ENCODE results near the gene MIER1.

GRCh38 chr1:66917476-66917875 is 7.3 kb upstream of the MIER1 start:
- TF ChIP-seq CTCF (conservative IDR thresholded peaks at IDR 0.05) (no peak), ZFX (IDR thresholded peaks at IDR 0.05) (no peak)
